ENCODE measurements around the gene COL5A2.

COL5A2 gene

GRCh38 chr2:189168856-189169499, 10.6 kb downstream of the COL5A2 start:
- no peaks in the 10 kb centered on the region for H3K27me3 Mint-ChIP-seq
- no peaks in the 10 kb centered on the region for H3K9me3 Mint-ChIP-seq
- no peak overlapping the region for H3K4me3 Mint-ChIP-seq
- ATAC-seq (ENCODE audit: low read depth) (no peak), DNase-seq (ENCODE audit: low spot score in 2 of 2) (no peak)
- H3K4me1 Mint-ChIP-seq, result no peaks in the 10 kb centered on the region
- H3K27ac Mint-ChIP-seq, result no peak overlapping the region
- no peaks in the 10 kb centered on the region for H3K36me3 Mint-ChIP-seq

- DNase-seq (ENCODE audit: low spot score in 2 of 2), result no peak
- H3K36me3 Mint-ChIP-seq, result no peaks in the 10 kb centered on the region
Observed at GRCh38 chr2:189165656-189166380, 13.7 kb downstream of the COL5A2 start.

GRCh38 chr2:189164746-189165145, 14.8 kb downstream of the COL5A2 start:
- H3K9me3 Mint-ChIP-seq, result no peaks in the 10 kb centered on the region
- H3K4me1 Mint-ChIP-seq, result no peaks in the 10 kb centered on the region
- no peaks in the 10 kb centered on the region for H3K27me3 Mint-ChIP-seq
- DNase-seq (ENCODE audit: low spot score in 2 of 2), result no peak
- H3K36me3 Mint-ChIP-seq, result no peaks in the 10 kb centered on the region
- H3K27ac Mint-ChIP-seq, result no peak overlapping the region
- no peak overlapping the region for H3K4me3 Mint-ChIP-seq
- no peak for ATAC-seq (ENCODE audit: low read depth)

More at GRCh38 chr2:189165656-189166380, 13.7 kb downstream of the COL5A2 start:
- Mint-ChIP-seq H3K27me3 (no peaks in the 10 kb centered on the region), H3K4me3 (no peak overlapping the region), H3K4me1 (no peaks in the 10 kb centered on the region), H3K27ac (no peak overlapping the region), H3K9me3 (no peaks in the 10 kb centered on the region)
- no peak for ATAC-seq (ENCODE audit: low read depth)

GRCh38 chr2:189163889-189164288, 15.7 kb downstream of the COL5A2 start:
- H3K27ac Mint-ChIP-seq, result no peak overlapping the region
- DNase-seq (ENCODE audit: low spot score in 2 of 2), result no peak

GRCh38 chr2:189162566-189162965, 17.0 kb downstream of the COL5A2 start:
- H3K36me3 Mint-ChIP-seq, result no peaks in the 10 kb centered on the region
- no peak for ATAC-seq (ENCODE audit: low read depth)
- H3K27ac Mint-ChIP-seq, result no peak overlapping the region
- no peaks in the 10 kb centered on the region for H3K27me3 Mint-ChIP-seq
- no peaks in the 10 kb centered on the region for H3K4me1 Mint-ChIP-seq
- no peak for DNase-seq (ENCODE audit: low spot score in 2 of 2)
- no peak overlapping the region for H3K4me3 Mint-ChIP-seq
- H3K9me3 Mint-ChIP-seq, result no peaks in the 10 kb centered on the region

More at GRCh38 chr2:189163889-189164288, 15.7 kb downstream of the COL5A2 start:
- Mint-ChIP-seq H3K9me3 (no peaks in the 10 kb centered on the region), H3K27me3 (no peaks in the 10 kb centered on the region), H3K4me3 (no peak overlapping the region), H3K36me3 (no peaks in the 10 kb centered on the region), H3K4me1 (no peaks in the 10 kb centered on the region)
- no peak for ATAC-seq (ENCODE audit: low read depth)

GRCh38 chr2:189161894-189162293, 17.7 kb downstream of the COL5A2 start:
- H3K27ac Mint-ChIP-seq, result no peak overlapping the region
- H3K36me3 Mint-ChIP-seq, result no peaks in the 10 kb centered on the region
- no peak overlapping the region for H3K4me3 Mint-ChIP-seq
- no peaks in the 10 kb centered on the region for H3K9me3 Mint-ChIP-seq
- no peaks in the 10 kb centered on the region for H3K27me3 Mint-ChIP-seq
- H3K4me1 Mint-ChIP-seq, result no peaks in the 10 kb centered on the region
- ATAC-seq (ENCODE audit: low read depth) (no peak), DNase-seq (ENCODE audit: low spot score in 2 of 2) (no peak)

GRCh38 chr2:189159717-189160116, 19.8 kb downstream of the COL5A2 start:
- Mint-ChIP-seq H3K27me3 (no peaks in the 10 kb centered on the region), H3K4me3 (no peak overlapping the region), H3K27ac (no peak overlapping the region), H3K4me1 (no peaks in the 10 kb centered on the region), H3K36me3 (no peaks in the 10 kb centered on the region), H3K9me3 (no peaks in the 10 kb centered on the region)
- no peak for ATAC-seq (ENCODE audit: low read depth)
- no peak for DNase-seq (ENCODE audit: low spot score in 2 of 2)

GRCh38 chr2:189159273-189159672, 20.3 kb downstream of the COL5A2 start:
- H3K4me1 Mint-ChIP-seq, result no peaks in the 10 kb centered on the region

GRCh38 chr2:189157939-189158338, 21.6 kb downstream of the COL5A2 start:
- ATAC-seq (ENCODE audit: low read depth) (no peak), DNase-seq (ENCODE audit: low spot score in 2 of 2) (no peak)
- no peak overlapping the region for H3K27ac Mint-ChIP-seq
- H3K36me3 Mint-ChIP-seq, result no peaks in the 10 kb centered on the region
- H3K27me3 Mint-ChIP-seq, result no peaks in the 10 kb centered on the region
- H3K4me3 Mint-ChIP-seq, result no peak overlapping the region
- no peaks in the 10 kb centered on the region for H3K9me3 Mint-ChIP-seq
- no peaks in the 10 kb centered on the region for H3K4me1 Mint-ChIP-seq

More at GRCh38 chr2:189159273-189159672, 20.3 kb downstream of the COL5A2 start:
- no peaks in the 10 kb centered on the region for H3K36me3 Mint-ChIP-seq
- no peak for DNase-seq (ENCODE audit: low spot score in 2 of 2)
- no peak overlapping the region for H3K27ac Mint-ChIP-seq
- H3K27me3 Mint-ChIP-seq, result no peaks in the 10 kb centered on the region
- no peak for ATAC-seq (ENCODE audit: low read depth)
- no peaks in the 10 kb centered on the region for H3K9me3 Mint-ChIP-seq
- H3K4me3 Mint-ChIP-seq, result no peak overlapping the region

- H3K9me3 Mint-ChIP-seq, result no peaks in the 10 kb centered on the region
- H3K4me3 Mint-ChIP-seq, result no peak overlapping the region
- DNase-seq (ENCODE audit: low spot score in 2 of 2) (no peak), ATAC-seq (ENCODE audit: low read depth) (no peak)
- no peaks in the 10 kb centered on the region for H3K36me3 Mint-ChIP-seq
- no peaks in the 10 kb centered on the region for H3K27me3 Mint-ChIP-seq
- H3K4me1 Mint-ChIP-seq, result no peaks in the 10 kb centered on the region
- H3K27ac Mint-ChIP-seq, result no peak overlapping the region
Observed at GRCh38 chr2:189157456-189157855, 22.1 kb downstream of the COL5A2 start.

GRCh38 chr2:189155795-189156194, 23.8 kb downstream of the COL5A2 start:
- Mint-ChIP-seq H3K27ac (no peak overlapping the region), H3K4me1 (no peaks in the 10 kb centered on the region), H3K27me3 (no peaks in the 10 kb centered on the region), H3K9me3 (no peaks in the 10 kb centered on the region), H3K36me3 (no peaks in the 10 kb centered on the region), H3K4me3 (no peak overlapping the region)
- ATAC-seq (ENCODE audit: low read depth) (no peak), DNase-seq (ENCODE audit: low spot score in 2 of 2) (no peak)

GRCh38 chr2:189153619-189154018, 25.9 kb downstream of the COL5A2 start:
- ATAC-seq (ENCODE audit: low read depth), result no peak
- no peaks in the 10 kb centered on the region for H3K4me1 Mint-ChIP-seq

GRCh38 chr2:189152483-189152882, 27.1 kb downstream of the COL5A2 start:
- no peak for DNase-seq (ENCODE audit: low spot score in 2 of 2)
- H3K4me3 Mint-ChIP-seq, result no peak overlapping the region
- H3K27me3 Mint-ChIP-seq, result no peaks in the 10 kb centered on the region
- H3K27ac Mint-ChIP-seq, result no peak overlapping the region
- ATAC-seq (ENCODE audit: low read depth), result no peak
- no peaks in the 10 kb centered on the region for H3K36me3 Mint-ChIP-seq
- no peaks in the 10 kb centered on the region for H3K4me1 Mint-ChIP-seq
- H3K9me3 Mint-ChIP-seq, result no peaks in the 10 kb centered on the region

More at GRCh38 chr2:189153619-189154018, 25.9 kb downstream of the COL5A2 start:
- no peaks in the 10 kb centered on the region for H3K9me3 Mint-ChIP-seq
- H3K27ac Mint-ChIP-seq, result no peak overlapping the region
- H3K27me3 Mint-ChIP-seq, result no peaks in the 10 kb centered on the region
- no peak overlapping the region for H3K4me3 Mint-ChIP-seq
- no peaks in the 10 kb centered on the region for H3K36me3 Mint-ChIP-seq
- DNase-seq (ENCODE audit: low spot score in 2 of 2), result no peak

GRCh38 chr2:189151906-189152305, 27.7 kb downstream of the COL5A2 start:
- Mint-ChIP-seq H3K36me3 (no peaks in the 10 kb centered on the region), H3K27ac (no peak overlapping the region), H3K9me3 (no peaks in the 10 kb centered on the region), H3K4me1 (no peaks in the 10 kb centered on the region), H3K4me3 (no peak overlapping the region), H3K27me3 (no peaks in the 10 kb centered on the region)
- ATAC-seq (ENCODE audit: low read depth) (no peak), DNase-seq (ENCODE audit: low spot score in 2 of 2) (no peak)

- Mint-ChIP-seq H3K27ac (no peak overlapping the region), H3K4me3 (no peak overlapping the region), H3K9me3 (no peaks in the 10 kb centered on the region), H3K4me1 (no peaks in the 10 kb centered on the region), H3K36me3 (no peaks in the 10 kb centered on the region), H3K27me3 (peaks cover 2% of the 10 kb centered on the region)
- no peak for DNase-seq (ENCODE audit: low spot score in 2 of 2)
- ATAC-seq (ENCODE audit: low read depth), result no peak
Observed at GRCh38 chr2:189150033-189150432, 29.5 kb downstream of the COL5A2 start.

Measured in memory B cell (primary cell).